IPS DF 4.7 (cell line): ENCODE data around the gene SH3BGR.

Experiments
- DNase-seq: peaks from one replicate; pipeline ENCODE4 v3.0.0-alpha.2; 2013; ENCODE audit warnings: low spot score; ENCODE audit errors: extremely low read depth

SH3BGR gene

DNA sequence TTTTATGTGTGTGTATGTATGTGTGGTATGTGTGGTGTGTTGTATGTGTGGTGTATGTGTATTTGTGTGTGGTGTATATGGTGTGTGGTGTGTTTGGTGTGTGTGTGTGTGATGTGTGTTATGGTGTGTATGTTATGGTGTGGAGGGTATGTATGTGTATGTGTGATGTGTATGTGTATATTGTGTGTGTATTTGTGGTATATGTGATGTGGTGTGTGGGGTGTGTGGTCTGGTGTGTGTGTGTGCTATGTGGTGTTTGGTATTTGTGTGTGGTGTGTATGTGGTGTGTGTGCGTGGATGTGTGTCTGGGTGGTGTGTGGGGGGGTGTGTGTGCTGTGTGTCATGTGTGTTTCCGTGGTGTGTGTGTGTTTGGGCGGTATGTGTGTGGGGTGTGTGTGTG is 59.3 kb downstream of the SH3BGR start:
- DNase-seq, result no peak

DNA sequence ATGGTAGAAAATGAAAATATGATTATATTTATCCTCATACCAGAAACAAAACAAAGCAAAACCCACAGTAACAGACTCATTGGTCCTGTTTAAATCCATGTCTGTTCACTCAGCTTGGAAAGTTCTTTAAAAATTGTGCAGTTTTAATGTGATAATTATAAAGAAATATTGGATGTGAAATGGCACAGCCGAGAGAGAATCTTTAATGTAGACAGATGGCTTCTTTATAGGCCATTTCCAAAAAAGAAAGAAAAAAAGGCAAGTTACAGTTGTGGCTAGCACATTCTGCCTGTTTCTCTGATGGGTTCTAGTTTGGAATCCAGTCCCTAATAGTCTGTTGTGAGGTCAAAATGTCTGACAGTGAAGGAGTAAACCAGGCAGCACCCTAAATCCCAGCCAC is 62.0 kb downstream of the SH3BGR start:
- DNase-seq, result no peak

DNA sequence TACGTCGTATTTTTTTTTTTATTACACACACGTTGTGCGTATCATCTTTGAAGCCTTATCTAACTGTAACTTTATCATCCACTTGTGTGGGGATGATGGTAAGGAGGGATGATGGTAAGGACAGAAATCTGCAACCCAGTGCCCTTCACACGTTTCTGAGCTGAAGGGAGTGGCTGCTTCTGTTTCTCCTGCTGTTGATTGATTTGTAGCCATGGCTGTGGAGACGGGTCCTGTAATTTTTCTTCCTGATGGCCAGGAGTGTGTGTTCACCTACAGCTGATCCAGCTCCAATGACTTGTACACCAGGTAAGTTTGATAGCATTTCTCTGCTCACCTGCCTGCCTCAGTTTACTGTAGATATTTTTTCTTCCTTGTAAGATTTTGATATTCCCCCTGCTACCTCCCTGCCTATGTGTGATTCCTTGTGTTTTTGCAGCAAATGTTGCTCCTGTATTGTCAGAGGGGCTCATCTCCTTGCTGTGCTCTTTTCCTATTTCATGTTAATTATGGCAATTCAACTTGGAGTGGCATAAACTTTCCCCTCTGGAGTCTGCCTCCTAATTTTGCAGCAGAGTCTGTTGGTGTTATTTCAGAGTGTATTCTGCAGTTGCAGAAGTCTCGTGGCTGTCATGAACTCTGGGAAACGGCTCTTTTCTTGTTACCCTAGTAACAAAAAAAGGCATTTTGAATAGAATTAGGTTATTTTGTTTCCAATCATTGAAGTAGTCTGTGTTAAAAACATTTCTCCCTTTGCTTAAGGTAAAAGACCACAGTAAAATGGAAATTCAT is 64.1 kb downstream of the SH3BGR start:
- no peak for DNase-seq

DNA sequence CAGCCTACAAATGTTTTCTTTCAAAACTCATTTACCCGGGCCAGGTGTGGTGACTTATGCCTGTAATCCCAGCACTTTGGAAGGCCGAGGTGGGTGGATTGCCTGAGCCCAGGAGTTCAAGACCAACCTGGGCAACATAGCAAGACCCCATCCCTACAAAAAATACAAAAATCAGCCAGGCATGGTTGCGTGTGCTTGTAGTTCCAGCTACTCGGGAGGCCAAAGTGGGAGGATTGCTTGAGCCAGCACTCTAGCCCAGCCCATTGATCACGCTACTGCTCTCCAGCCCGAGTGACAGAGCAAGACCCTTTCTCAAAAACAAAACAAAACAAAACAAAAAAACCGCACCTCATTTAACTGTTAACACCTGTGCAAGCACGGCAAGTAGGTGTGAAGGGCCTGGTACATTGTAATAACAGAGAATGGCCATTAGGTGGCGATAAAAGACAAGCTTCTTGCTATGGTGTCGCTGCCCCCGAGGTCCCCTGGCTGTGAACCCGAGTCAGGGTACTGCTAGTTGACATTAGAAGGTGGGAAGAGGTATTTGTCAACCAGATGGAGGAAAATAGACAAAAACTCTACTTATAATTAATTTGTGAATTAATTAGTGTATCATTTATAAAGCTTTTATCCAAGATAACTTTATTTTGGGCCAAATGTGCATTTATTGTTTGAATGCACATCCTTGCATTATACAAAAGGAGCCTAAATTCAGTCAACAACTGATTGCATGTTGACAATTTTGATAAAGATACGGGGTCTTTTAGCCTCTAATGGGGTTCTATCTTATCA is 66.5 kb downstream of the SH3BGR start:
- DNase-seq, result peak; percentile 69

DNA sequence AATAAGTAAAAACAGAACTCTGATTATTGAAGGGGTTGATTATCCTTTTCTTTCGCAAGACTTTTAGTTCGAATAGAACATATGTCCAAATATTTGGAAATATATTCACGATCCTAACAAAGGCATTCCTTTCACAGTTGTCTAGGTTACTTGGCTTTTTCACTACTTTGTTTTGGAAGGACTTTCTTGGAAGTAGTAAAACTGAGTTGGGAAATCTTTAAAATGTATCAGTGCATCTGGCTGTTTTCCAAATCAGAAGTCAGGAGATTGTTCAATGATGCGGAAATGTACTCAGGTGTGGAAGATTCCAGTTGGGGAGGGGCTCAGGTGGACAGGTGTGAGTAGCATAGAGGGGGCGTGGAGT is 67.1 kb downstream of the SH3BGR start:
- no peak for DNase-seq

DNA sequence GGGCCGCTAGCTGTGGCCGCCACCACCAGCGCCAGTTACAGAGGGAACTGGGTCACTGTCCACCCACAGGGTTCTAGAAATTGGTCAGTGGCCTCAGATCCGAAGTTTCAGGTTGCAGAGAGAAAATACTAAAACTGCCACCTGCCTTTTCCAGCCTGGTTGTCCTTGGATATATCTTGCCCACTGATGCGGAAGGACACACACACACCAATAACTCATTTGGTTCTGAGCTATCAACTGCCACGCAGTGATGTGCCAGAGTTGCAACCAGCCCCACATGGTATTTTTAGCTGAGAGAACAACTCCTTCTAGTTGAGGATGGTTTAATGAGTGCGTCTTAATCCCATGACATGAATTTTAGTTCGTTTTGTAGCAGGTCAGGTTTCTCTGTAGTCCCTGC is 68.1 kb downstream of the SH3BGR start:
- DNase-seq, result no peak

DNA sequence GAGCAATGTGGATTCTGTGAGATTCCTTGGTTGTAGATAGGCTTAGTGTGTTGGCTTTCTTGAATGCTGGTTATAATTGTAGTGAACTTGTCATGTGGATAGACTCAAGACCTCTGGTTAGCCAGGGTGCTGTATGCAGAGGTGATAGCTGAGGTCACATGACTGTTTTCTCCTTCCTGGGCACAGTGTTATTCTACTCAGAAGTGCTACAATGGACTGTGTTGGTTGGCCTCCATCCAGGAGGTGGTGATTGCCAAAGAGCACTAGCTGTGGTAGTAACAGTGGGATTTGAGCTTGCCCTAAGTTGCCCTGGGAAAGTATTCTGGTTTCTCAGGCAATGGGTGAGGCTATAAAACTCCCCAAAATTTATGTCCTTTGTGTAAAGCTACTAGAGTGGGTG is 71.6 kb downstream of the SH3BGR start:
- DNase-seq, result no peak

DNA sequence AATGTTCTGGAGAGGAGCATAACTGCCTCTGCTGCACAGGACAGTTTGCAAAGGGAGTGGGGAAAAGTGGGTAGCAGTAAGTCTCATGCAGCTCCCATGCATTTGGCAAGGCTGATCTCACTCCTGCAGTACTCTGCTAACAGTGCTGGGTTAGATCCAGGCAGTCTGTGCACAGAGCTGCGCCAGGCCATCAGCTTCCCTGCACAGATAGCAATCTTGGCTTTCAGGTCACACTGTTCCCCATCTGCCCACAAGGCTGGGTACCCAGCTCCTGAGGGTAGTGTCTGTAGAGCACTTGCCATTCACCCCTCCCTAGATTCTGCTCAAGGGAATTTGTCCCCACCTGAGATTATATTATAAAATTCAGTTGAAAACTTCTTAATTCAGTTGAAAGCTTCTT is 72.1 kb downstream of the SH3BGR start:
- no peak for DNase-seq

DNA sequence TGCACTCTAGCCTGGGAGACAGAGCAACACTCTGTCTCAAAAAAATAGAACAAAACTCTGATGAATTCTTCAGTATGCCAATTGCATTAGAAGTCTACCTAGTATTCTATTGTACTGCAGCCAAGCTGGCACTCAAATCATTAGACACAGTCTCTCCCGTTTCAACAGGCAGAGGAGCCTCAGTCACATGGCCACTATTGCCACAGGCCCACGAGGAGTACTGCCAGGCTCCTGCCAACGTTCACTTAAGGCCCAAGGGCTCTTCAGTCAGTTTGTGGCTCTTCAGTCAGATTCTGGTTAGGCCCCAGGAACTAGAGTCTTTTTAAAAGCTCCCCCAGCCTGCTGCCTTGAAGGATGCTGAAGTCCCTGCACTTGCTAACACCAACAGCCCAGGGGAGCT is 73.4 kb downstream of the SH3BGR start:
- no peak for DNase-seq

DNA sequence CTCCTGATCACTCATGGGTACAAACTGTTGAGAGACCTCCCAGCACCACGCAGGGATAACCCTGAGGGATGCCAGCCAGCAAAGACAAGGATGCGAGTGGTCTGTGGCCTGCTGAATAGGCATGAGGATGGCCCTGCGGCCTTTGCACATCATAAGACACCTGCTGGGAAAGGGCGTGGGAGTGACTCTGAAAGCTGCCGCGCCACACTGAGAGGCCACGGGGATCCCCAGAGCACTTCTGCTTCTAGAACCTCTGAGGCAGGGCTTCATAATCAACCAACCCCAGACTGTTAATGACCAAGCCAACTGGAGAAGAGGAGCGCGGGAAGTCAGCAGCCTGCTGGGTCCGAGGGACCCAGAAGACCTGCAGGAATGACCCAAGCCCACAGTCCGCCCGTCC is 73.8 kb downstream of the SH3BGR start:
- no peak for DNase-seq

DNA sequence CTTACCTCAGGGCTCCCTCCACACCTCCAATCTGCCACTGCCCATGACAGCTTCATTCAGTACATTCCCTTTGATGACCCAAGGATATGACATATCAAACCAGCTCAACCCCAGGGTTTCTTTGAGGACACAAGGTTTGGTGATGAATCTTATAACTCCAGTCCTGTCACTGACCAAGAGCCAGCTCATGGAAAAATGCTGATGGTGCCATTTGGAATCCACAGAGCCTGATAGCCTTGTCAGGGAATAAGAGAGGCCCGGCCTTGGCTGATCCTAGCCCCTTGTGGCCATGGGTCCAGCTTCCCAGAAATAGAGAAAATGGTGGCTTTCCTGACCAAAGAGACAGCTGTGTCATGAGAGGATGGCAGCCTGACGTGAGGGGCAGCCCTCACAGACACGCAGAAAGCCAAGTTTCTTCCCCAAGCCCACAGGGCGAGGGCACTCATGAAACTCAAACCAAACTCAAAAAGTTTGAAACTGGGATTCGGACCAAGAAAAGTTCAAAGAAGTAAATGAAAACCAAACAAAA is 75.4 kb downstream of the SH3BGR start:
- DNase-seq, result no peak

DNA sequence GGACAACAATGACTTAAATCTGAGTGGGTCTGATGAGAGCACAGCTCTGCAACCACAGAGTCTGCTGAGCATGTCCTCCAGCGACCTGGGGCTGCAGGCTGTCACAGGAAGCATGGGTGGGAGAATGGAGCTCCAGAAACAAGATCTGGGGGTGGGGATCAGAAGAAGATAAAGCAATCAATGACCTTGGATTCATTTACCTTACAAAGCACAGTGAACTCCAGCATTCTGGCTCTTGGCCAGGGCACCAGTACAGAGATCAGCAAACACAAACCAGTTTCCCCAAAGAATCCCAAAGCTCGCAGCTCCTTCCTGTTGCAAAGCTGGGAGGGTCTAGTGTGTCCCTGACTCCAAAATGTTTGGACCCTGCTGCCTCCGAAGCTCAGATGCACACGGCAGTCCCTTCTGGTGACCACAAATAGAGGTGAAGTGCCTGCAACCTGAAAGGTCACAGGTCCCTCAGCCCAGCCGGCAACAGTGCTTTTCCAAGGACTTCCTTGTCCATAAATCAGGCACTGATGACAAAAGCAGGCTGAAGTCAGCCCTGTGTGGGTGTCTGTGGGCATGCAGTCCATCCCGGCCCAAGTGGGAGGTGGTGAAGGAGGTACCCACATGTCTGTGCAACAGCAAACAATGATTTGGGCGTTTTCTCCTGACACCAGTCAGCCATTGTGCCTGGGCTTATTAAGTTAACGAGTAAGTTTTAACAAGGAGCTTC is 76.1 kb downstream of the SH3BGR start:
- DNase-seq, result no peak

DNA sequence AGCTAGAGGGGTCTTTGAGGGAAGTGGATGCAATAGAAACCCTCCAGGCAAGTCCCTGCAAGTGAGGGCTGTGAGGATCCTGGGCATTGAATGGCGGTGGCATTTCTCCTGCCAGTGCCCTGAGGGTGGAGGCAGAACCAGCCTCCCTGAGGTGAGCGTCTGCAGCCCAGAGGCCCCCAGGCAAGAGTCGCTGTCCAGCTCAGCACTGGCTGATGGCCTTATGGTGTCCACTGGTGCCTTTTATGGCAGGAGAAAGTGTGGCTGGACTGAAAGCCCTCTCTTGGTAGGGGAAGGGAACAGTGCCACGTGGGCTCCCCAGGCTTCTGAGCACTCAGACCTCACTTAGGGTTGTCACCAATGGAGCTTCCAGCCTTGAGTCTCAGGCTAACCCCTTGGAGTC is 77.3 kb downstream of the SH3BGR start:
- no peak for DNase-seq

DNA sequence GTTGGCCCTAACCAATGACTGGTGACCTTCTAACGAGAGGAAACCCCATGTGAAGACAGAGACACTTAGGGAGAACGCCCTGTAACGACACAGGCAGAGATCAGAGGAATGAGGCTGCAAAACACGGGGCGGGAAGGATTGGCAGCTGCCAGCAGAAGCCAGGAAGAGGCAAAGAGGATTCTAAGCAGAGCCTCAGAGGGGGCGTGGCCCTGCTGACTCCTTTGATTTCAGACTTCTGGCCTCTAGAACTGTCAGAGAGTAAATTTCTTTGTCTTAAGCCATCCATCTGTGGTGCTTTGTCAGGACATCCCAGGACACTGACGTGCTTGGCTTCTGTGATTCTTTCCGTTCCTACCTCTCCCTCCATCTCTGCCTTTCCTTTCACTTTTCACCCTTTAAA is 79.3 kb downstream of the SH3BGR start:
- no peak for DNase-seq

DNA sequence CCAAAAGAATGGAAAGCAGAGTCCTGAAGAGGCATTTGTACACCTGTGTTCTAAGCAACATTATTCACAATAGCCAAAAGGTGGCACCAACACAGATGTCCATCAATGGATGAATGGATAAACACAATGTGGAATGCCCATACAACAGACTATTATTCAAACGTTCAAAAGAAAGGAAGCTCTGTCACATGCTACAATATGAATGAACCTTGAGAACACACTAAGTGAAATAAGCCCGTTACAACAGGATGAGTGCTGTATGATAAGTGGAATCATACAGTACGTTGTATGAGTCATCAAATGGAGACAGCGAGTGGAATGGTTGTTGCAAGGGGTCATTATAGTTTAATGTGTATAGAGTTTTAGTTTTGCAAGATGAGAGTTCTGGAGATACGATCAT is 80.1 kb downstream of the SH3BGR start:
- DNase-seq, result no peak

DNA sequence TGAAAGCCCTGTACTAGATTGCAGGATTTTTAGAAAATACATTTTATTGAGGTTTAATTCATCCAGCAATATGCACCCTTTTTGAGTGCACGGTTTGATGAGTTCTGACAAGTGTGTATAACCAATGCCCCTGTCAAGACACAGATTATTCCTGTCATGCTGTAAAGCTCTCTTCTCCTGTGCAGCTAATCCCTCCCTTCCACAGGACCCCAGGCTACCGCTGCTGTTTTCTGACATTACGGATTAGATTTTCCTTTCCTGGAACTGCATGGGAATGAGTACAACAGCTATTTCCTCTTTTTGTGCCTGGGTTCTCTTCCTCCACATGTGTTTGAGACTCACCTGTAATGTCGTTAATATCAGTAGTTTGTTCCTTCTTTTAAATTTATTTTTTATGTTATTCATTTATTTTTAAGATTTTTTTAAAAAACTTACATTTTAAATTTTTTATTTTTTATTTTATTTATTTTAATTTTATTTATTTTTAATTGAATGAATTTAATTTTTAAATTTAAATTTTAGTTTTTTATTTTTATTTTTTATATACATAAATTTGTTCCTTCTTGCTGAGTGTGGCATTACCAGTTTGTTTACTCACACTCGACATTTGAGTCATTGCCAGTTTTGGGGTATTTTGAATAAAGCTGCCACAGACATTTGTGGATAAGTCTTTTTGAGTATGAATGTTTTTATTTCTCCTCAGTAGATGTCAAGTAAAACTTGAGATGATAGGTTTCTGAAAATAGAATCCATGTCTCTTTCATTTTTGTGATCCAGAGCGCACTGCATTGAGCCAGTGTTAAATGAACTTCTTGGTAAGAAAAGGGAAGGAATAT is 82.0 kb downstream of the SH3BGR start:
- no peak for DNase-seq

DNA sequence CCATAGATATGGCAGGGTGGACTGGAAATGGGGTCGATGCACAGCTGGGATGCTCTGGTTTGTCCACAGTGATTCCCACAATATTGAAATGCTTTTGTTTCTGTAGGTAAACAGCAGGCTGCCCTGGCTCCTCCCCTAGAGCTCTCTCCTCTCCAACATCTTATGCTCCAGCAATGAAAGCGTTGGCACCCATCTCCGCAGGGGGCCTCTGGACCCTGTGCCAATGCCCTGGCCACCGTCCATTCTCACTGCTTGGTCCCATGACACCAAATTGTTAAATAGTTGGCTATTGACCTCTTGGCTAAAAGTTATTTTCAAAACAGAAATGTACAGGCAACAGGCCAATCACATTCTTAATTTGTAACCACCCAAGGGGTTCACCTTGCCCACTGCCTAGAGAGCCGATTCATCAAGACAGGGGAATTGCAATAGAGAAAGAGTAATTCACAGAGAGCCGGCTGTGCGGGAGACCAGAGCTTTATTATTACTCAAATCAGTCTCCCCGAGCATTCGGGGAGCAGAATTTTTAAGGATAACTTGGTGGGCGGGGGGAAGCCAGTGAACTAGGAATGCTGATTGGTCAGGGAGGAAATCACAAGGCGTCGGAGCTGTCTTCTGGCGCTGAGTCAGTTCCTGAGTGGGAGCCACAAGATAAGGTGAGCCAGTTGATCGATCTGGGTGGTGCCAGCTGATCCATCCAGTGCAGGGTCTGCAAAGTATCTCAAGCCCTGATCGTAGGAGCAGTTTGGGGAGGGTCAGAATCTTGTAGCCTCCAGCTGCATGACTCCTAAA is 84.1 kb downstream of the SH3BGR start:
- DNase-seq, result no peak

DNA sequence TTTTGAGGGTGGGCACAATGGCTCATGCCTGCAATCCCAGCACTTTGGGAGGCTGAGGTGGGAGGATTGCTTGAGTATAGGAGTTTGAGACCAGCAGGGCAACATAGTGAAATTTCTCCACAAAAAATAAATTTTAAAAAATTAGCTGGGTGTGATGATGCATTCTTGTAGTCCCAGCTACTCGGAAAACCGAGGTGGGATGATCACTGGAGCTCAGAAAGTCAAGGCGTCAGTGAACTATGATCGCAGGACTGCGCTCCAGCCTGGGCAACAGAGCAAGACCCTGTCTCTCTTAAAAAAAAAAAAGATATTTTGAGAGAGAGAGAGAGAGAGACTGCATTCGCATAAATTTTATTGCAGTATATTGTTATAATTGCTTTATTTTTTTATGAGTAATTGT is 85.1 kb downstream of the SH3BGR start:
- no peak for DNase-seq

DNA sequence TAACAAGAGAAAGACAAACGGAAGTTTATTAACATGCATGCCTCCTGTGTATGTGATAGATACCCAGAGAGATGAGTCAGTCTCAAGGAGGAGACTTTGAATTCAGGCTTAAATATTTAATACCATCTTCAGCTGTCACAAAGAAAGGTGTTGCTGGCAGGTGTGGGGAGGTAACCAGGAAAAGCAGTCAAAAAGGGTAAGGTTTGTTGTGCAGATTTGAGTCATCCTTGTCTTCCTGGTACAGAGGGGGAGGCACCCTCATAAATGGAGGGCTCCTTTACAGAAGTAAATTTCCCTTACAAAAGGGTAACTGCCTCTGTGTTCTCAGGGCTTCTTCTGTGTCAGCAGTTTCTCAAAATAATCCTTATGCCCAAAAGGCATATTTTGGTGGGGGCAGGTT is 85.8 kb downstream of the SH3BGR start:
- peak; percentile 92 for DNase-seq

DNA sequence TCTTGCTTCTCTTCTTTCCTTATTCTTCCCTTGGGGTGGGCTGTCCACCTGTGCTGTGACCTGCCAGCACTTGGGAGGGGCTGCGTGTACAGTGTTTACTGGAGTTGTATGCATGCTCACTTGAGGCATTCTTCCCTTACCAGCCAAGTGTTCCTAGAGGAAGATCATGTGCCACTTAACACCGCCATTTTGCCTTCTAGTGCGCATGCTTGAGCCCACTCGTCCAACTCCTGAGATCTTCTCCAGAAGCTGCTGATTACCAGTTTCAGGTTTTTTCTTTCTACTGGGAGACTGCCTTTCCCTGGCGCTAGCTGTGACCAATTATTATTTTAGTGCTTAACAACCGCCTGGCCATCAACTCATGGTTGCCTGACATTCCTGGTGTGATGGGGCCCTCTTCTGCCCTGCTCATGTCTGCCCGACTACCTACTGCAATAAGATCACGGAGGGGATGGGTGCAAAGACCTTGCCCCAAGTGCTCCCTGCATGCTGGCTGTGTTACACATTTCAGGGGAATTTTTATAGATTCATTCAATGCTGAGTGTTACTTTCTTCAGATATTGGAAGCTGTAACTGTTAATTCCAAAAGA is 86.8 kb downstream of the SH3BGR start:
- DNase-seq, result no peak
